GM23338 (cell line): ENCODE results near the gene MSH3.

Experiments used
- CREB1 ChIP-seq: fragments of 250-450 bp; sonication (Bioruptor Pico); IDR thresholded peaks from 2 replicates; pipeline ENCODE4 v1.5.0; 2020; ENCODE audit warnings: low read depth, mild to moderate bottlenecking, moderate library complexity
- POLR2AphosphoS5 ChIP-seq: IDR thresholded peaks from 2 replicates; pipeline ENCODE4 v1.6.1; 2016; ENCODE audit warnings: antibody characterized with exemption, low read depth
- ZNF114 ChIP-seq: fragments of 250-450 bp; sonication (Bioruptor Pico); IDR thresholded peaks from 2 replicates; pipeline ENCODE4 v1.5.0; 2020; ENCODE audit warnings: mild to moderate bottlenecking, moderate library complexity
- TF ChIP-seq, protein P1 (sequence below), 2 experiments: fragments of 200-600 bp in 1 of 2; sonication (generic) in 1 of 2; conservative IDR thresholded peaks; 2 replicates each; pipeline versions ENCODE4 v1.5.1 to v1.6.1; 2016 to 2017; ENCODE audit warnings: antibody characterized with exemption in 2 of 2, low read depth in 2 of 2, mild to moderate bottlenecking in 2 of 2, moderate library complexity in 1 of 2
- TF ChIP-seq, protein P2 (sequence below): IDR thresholded peaks from one replicate; pipeline ENCODE4 v1.6.1; 2018; ENCODE audit warnings: antibody characterized with exemption; ENCODE audit not compliant: unreplicated experiment

DNA sequence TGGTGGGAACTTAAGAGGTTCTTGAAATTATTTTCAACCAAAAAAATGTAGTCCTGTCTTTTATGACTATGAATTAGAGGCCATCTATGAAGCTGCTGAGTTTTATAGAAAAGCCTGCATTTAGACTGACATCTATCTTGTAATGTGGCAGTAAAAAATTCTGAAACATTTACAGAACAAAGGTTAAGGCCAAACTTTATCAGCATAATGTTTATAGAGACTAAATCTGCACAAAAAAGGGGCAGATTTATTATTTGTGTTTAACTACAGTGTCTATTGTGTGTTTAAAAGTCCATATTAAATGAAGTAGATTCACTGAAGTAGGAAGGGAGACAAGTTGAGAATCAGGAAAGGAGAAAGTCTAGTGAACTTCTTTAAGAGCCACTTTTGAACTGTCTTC is 47.1 kb upstream of the MSH3 start:
- TF ChIP-seq POLR2AphosphoS5 (no peak), CREB1 (CRISPR knock-in tag) (no peak), ZNF114 (no peak)
- TF ChIP-seq, protein P1, sequence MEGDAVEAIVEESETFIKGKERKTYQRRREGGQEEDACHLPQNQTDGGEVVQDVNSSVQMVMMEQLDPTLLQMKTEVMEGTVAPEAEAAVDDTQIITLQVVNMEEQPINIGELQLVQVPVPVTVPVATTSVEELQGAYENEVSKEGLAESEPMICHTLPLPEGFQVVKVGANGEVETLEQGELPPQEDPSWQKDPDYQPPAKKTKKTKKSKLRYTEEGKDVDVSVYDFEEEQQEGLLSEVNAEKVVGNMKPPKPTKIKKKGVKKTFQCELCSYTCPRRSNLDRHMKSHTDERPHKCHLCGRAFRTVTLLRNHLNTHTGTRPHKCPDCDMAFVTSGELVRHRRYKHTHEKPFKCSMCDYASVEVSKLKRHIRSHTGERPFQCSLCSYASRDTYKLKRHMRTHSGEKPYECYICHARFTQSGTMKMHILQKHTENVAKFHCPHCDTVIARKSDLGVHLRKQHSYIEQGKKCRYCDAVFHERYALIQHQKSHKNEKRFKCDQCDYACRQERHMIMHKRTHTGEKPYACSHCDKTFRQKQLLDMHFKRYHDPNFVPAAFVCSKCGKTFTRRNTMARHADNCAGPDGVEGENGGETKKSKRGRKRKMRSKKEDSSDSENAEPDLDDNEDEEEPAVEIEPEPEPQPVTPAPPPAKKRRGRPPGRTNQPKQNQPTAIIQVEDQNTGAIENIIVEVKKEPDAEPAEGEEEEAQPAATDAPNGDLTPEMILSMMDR (conservative IDR thresholded peaks at IDR 0.05; ENCODE audit: low read depth in 2 of 2), result no peak
- TF ChIP-seq, protein P2, sequence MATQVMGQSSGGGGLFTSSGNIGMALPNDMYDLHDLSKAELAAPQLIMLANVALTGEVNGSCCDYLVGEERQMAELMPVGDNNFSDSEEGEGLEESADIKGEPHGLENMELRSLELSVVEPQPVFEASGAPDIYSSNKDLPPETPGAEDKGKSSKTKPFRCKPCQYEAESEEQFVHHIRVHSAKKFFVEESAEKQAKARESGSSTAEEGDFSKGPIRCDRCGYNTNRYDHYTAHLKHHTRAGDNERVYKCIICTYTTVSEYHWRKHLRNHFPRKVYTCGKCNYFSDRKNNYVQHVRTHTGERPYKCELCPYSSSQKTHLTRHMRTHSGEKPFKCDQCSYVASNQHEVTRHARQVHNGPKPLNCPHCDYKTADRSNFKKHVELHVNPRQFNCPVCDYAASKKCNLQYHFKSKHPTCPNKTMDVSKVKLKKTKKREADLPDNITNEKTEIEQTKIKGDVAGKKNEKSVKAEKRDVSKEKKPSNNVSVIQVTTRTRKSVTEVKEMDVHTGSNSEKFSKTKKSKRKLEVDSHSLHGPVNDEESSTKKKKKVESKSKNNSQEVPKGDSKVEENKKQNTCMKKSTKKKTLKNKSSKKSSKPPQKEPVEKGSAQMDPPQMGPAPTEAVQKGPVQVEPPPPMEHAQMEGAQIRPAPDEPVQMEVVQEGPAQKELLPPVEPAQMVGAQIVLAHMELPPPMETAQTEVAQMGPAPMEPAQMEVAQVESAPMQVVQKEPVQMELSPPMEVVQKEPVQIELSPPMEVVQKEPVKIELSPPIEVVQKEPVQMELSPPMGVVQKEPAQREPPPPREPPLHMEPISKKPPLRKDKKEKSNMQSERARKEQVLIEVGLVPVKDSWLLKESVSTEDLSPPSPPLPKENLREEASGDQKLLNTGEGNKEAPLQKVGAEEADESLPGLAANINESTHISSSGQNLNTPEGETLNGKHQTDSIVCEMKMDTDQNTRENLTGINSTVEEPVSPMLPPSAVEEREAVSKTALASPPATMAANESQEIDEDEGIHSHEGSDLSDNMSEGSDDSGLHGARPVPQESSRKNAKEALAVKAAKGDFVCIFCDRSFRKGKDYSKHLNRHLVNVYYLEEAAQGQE, result no peak
